HuH-7 (cell line): ENCODE results near the gene RFC1.
A peak's percentile ranks its signal among the peaks of the same experiment; 100 is the strongest.
"Not testable (repeated sequence)": the region's sequence is repeated elsewhere in the genome, so short reads cannot be mapped to it uniquely, and the experiment has no call there.

ENCODE experiments used
- DNase-seq: peaks from one replicate; pipeline ENCODE4 v3.0.0; 2011; ENCODE audit warnings: low spot score

The RFC1 gene

DNA sequence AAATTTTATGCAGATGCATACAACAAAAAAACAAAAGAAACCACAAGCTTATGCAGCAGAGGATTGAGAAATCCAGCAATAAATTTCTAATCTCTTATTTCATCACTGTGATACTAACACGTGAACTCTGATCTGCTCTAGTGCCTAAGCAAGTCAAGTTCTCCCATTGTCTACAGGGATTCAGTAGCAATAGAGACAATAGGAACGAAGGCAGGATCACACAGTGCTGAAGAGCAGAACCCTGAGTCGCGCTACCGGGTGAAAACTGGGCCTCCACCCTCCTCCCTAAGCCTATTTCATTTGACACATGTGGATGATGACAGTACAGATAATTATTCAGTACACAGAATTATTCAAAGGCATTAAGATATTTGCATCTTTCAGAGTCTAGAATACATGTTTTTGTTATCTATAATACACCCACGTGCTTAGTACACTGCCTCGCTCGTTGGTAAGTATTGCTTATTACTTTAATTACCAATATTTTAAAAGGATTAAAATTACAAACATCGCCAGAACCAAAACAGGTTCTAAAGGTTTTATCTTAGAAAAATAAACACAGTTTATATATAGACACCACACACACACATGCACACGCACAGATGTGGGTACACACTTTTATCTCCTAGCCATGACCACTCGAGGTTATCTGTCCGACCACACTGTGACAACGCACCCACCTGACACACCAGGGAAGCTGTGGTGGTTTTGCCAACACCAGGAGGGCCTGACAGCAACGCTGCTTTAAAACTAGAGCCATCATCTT lies 60.1 kb downstream of the RFC1 start:
- peak; percentile 12 for DNase-seq

DNA sequence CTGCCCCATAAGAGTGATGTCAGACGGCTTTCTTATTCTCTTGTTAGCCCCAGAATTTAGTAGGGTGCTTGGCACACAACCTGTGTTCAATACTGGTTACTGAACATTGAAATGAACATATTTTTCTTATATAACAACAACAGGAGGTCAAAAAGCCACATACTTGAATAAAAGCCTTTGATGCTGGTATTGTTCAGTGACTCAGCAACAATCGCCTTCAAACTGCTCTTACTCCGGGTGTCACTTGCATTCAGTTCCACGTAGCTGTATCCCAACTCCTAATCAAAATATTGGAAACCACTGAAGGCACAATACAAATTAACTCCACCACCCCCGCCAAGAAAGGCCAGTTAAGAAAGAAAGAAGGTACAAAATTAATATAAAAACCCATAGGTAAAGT lies 61.5 kb downstream of the RFC1 start:
- no peak for DNase-seq

DNA sequence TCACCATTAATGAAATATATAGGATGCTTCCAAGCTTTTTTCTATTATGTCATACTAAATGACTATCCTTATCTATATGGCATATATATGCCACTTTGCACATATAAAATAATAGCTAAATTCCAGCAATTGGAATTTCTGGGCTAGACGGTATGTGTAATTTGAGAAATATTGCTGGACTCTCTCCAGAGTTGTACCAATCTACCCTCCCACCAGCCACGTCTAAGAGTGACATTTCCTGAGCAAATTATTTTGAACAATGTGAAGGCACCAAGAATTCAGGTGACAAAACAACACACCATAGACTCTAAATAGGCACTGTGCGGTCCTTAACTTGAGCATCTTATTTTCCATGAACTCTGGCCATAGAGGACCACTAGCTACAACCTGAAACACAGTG lies 62.3 kb downstream of the RFC1 start:
- DNase-seq: no peak

DNA sequence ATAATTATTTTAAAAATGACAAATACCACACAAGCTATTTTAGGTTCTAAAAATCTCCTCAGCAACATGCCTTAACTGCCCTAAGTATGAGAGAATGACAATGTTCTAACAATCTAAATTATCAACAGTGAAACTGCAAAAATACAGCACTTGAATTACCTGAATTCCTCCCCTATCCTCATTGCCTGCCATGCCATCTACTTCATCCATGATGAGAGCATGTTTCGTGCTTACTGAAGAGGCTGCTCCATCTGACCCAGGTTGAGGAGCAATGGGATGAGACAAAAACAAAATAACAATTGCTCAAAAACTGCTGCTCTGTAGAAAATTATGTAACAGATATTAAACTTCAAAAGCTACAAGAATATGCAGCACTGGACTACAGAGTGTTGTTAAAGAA lies 63.3 kb downstream of the RFC1 start:
- DNase-seq: no peak

DNA sequence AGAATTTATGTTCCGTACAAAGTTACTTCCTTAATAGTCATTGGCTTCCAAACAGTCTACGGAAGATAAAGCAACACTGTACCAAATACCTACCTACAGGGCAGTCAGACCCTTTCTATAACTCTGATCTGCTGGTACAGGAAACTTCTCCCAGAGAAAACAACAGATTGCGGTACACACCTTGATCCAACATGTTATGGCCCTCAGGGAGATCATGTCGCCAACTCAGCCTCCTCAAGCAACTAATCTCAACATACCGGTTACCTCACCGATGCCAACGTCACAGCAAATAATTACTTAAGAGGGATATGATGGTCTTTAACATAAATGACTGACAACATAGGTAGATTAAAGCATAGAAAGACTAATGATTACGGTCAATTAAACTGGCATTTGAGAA lies 70.4 kb downstream of the RFC1 start:
- no peak for DNase-seq

DNA sequence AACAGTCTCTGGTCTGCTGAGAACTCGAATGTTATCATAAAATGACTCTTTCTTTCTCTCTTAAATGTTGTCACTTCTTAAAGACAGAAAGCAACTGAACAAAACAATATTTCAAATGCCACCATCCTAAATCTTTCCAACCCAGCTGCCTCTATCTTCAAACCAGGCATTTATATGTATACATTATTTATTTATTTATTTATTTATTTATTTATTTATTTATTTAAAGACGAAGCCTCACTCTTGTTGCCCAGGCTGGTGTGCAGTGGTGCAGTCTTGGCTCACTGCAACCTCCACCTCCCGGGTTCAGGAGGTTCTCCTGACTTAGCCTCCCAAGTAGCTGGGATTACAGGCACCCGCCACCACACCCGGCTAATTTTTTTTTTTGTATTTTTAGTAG lies 73.7 kb downstream of the RFC1 start:
- not testable (repeated sequence) for DNase-seq

DNA sequence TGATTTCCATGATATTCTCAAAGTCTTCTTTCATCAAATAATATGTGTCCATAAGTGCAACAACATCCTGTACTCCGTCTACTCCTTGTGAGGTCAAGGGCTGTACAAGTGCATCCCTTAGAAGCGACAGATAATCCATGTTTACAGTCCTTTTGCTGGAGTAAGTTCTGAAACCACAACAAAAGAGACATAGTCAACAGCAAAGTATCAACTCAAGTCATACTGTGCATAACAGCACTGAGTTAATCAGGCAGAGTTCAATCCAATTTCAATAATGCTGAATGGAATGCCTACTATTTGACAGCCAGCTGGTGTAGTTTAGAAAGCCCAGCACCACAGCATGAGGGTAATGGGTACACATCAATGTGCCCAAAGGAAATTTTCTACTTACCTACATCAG lies 74.5 kb downstream of the RFC1 start:
- no peak for DNase-seq

DNA sequence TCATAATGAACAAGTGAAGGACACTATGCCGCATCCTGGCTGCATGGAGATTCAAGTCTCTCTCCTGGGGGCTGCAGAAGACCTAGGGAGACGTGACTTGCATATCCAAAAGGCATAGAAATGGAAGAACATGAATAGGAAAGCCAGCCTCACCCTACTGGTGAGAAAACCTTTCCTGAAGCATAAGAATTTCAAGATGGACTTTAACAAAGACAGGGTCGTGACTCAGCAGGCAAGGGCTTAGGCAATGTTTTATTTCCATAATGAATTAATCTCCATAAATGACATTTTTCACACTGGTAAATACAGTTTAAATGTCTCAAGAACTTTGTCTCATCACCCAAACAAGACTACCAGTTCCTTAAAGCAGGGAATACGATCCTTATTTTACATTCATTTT lies 78.9 kb downstream of the RFC1 start:
- DNase-seq: no peak

DNA sequence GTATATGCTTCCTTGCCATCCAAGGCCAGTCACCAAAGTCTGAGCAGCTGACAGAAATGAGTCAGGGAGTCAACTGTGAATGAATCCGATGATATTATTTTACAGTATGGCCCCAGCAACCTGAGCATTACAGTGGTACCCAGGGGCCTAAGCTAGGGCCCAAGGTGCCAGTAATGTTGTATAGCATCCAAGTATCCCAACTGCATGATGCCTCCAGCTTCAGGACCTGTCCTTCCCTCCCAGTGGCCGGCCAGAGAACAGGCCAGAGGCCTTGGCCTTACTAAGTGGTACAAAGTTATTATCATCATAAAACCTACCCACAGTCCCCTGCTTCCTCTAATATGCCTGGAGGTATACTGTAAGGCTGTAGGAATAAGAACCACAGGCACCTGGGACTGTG lies 79.9 kb downstream of the RFC1 start:
- DNase-seq: no peak

DNA sequence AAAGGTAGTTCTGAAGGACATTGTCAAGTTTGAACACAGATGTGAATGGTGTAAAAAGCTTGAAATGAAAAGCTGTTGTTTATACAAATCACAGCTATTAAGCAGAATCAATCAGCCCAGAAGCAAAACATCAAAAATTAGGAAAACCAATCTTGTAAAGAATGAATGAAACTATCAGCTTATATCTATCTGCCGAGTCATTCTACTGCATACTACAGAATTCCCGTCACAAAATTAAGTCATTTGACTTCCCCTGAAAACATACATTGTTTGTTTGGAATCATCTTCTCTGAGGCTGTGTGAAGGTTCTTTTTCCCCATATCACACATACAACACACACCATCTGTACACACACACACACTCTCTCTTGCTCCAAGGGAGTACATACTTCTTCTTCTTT lies 80.3 kb downstream of the RFC1 start:
- no peak for DNase-seq

DNA sequence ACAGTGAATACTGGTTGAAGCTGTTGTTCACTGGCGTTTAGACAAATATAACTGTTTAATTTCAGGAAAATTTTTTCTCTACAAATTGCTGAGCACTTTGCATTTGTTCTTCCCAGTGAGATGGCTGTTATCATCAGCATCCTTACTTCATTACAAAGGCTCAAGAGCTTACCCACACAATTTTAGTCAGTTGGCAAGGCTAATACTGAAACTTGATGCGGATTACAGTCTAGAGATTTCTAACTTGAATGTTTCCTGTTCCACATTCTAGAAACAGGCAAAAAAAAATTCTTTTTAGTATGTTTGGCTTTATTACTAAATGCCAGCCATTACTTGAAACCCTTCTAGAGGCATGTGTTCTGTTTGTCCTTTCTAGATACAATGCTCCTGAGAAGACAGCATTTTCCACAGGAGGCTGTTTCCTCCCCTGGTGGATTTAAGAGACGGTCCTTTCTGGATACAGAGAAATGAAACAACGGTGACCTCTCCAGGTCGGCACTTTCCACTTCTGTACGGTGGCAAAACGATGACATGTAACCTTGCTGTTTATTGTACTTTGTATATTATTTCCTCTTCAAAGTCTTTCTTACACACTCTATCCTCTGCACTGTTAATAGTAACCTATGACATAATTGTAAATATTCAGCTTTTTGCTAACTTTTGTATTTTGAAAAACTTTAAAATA lies 80.9 kb downstream of the RFC1 start:
- no peak for DNase-seq

DNA sequence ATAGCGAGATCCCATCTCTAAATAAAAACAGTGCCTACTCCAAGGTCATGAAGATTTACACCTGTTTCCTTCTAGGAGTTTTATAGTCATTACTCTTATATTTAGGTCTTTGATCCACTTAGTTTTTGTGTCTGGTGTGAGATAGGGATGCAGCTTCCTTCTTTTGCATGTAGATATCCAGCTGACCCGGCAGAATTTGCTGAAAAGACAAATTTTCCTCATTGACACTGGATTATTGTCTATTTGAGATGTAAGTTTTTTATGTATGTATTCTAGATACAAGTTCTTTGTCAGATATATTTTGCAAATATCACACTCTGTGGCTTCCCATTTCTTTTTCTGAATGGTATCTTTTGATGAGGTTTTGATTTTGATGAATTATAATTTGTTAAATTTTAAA lies 85.4 kb downstream of the RFC1 start:
- DNase-seq: no peak

DNA sequence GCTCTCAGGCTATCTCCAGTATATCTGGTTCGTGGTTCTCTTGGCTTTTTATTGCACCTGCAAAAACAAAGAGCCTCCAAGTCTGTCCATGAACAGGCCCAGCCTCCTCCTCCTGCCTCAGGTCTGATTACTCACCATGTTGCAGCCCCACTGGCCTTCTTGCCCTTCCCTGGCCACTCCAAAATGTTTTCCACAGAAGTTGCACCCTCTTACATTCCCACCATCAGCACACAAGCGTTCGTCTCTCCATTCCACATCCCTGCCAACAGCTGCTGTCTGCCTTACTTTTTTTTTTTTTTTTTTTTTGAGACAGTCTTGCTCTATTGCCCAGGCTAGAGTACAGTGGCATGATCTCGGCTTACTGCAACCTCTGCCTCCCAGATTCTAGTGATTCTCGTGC lies 86.7 kb downstream of the RFC1 start:
- DNase-seq: no peak

DNA sequence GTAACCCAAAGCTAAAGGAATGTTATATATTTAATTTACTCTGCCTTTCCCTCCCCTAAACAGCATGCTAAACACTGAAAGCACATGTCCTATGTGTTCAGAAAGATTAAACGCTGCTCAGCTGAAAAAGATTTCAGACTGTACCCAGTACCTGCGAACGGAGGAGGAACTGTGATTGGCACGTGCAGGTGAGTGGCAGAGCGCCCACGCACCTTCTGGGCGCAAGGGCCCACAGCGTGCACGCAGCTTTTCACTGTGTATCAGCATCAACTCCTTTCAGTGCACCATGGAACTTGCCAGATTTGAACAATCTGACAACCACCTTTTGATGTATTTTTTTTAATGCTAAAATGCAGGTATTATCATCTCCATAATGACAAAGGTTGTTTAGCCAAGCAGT lies 87.7 kb downstream of the RFC1 start:
- no peak for DNase-seq

DNA sequence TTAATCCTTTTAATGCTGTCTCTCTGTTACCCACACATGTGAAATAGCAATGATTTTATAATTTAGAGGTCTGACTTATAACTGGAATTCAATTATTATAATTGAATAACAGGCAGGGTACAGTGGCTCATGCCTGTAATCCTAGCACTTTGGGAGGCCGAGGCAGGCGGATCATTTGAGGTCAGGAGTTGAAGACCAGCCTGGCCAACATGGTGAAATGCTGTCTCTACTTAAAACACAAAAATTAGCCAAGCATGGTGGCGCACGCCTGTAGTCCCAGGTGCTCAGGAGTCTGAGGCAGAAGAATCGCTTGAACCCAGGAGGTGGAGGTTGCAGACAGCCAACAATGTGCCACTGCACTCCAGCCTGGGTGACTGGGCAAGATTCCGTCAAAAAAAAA lies 88.5 kb downstream of the RFC1 start:
- DNase-seq: not testable (repeated sequence)

DNA sequence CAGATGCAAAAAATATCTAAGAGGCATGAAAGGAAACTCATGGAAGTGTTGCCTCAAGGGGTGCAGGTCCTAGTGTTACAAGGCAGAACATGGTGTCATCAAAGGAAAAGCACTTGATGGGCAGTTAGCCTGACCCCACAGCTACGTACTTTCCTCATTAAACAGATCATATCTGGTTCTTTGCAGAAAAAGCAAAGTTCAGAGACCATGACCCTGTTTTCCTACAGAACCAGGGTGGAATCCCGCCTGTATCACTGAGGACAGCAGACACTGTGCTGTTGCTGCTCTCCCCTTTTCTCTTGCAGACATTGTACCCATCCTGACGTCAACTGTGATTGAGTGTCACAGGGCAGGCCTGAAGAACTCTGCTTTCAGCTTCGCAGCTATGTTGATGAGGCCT lies 91.7 kb downstream of the RFC1 start:
- no peak for DNase-seq

DNA sequence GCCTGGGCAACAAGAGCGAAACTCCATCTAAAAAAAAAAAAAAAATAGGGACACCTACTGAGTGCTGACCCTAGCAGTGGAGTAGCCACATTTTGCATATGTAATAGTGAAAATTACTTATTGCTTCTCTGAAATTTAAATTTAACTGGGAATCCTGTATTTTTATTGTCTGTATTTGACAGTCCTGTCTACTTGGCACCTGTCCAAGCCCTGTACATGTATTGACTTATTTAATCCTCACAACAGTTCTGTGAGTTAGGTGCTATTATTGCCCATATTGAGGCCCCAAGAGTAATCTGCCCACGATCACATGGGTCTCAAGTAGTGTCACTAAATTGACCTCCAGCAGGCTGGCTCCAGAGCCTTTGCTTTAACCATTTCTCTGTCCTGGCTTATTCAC lies 102.3 kb downstream of the RFC1 start:
- DNase-seq: no peak

DNA sequence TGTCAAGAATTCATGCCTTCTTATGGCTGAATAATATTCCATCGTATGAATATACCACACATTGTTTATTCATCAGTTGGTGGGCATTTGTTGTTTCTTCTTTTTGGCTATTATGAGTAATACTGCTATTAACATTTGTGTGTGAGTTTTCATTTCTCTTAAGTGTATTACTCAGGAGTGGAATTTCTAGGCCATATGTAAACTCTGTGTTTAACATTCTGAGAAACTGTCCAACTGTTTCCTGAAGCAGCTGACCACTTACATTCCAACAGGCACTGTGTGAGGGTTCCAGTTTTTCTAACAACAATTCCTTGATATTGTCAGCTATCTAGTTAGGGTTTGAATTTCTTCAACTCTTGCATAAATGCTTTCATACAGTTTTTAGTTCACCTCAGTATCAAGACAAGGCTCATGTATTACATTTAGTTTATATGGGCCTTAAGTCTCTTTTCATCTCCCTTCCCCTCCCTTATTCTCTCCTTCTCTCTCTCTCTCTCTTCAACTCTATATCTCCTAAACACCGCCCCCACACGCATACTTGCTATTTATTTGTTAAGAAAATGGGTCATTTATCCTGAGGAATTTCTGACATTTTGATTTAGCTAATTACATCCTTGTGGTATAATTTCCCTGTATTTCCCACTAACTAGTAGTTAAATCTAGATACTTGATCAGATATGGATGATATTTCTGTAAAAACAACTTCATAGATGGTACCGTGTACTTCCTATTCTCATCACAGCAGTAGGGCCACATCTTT lies 106.4 kb downstream of the RFC1 start:
- DNase-seq: no peak

DNA sequence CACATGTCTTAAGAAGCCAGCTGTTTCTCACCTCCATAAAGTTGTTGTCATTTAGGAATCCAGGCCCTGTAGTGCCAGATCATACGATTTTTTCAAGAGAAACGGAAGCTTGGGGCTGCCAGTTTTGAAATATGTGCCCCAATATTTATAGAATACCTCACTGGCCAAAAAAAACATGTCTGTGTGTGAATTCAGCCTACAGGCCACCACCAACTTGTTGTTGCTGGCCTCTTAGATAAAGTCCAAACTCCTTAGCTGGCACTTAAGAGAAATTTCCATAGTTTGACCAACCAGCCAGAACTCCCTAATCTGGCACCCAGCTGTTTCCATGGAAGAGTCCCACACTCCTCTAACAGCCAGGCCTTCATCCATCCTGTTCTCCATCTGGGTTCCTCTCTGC lies 109.7 kb downstream of the RFC1 start:
- DNase-seq: no peak

DNA sequence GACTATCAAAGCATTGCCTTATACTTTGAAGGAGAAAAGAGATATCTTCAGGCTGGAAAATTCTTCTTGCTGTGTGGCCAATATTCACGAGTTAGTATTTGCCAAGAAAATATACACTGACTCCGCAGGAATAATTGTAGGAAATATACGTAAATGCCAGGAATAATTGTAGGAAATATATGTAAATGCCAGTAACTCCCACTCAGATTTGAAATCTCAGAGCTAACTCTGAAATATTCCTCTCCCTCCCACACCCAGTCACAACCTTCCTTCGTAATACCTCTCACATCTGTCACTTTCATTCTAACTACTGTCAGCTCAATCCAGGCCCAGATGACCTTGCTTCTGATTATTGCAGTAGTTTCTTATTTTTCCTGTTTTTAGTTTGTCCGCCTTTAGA lies 110.3 kb downstream of the RFC1 start:
- DNase-seq: no peak

DNA sequence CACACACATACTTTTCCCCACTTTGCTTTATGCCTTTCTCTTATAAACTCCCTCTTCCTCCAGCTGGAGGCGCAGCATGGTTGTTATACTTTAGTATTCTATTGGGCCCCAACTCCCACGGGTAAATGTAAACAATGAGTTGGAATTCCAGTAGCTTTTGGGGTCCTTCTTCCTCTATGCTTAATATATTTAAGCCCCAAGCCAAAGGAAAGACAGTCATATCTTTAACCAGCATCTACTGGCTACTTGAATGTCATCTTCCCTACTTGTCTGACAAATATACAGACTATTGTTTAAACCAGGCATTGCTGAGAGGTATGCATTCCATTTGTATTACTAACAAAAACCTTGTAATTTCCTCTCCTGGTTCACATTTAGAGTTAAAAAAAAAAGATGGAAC lies 110.9 kb downstream of the RFC1 start:
- DNase-seq: no peak

DNA sequence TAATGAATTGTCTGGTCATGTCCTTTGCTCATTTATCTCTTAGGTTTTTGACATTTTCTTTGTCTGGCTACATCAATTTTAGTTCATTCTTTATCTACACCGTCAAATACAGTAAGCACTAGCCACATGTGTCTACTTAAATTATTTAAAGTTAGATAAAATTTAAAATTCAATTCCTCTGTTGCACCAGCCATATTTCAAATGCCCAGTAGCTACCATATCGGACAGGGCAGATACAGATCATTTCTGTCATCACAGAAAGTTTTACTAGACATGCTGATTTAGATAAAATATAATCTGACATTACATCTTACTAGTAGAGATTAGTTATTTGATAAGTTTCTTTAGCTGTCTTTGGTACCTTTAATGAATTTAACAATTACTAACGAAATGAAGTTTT lies 122.7 kb downstream of the RFC1 start:
- DNase-seq: no peak
